DMS79 (cell line): ENCODE results near the gene IKZF1.

Source experiments
- DNase-seq: peaks from one replicate; lab custom pipeline; 2025; lab: John Stamatoyannopoulos, UW

The IKZF1 gene

DNA sequence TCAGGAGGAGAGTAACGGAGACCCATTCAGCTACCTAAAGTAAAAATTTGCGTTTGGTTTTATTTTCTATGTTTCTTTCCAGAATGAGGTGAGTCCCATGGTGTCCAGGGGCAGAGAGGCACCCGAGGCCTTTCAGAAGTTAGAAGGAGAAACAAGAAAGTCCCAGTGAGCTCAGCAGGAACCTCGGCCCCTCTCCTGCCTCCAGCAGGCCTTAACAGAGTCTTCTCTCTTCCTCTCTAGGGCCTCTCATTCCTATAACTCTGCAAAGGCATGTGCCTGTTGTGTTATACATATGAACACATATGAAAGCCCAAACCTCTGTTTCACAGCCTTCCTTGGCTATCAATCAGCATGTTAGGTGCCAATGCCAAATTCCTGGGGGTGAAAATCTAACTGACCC is 20.8 kb upstream of the IKZF1 start:
- no peak for DNase-seq

DNA sequence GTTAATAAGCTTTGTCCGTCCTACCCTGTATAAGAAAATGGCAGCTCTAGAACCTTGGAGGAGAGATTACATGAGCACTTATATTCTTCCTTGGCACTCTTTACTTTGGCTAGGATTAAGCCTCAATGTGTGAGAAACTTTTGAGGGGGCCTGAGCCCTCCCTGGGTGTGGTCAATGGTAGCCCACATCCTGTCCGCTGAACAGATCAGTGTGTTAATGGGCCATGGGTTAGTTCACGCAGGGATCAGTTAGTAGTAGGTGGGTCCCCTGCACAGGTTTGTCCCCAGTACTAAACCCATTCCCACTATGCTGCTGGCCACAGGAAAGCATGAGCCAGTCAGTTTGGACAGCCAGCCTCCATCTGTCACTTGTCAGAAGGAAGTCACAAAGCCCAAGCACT is 20.2 kb upstream of the IKZF1 start:
- no peak for DNase-seq

DNA sequence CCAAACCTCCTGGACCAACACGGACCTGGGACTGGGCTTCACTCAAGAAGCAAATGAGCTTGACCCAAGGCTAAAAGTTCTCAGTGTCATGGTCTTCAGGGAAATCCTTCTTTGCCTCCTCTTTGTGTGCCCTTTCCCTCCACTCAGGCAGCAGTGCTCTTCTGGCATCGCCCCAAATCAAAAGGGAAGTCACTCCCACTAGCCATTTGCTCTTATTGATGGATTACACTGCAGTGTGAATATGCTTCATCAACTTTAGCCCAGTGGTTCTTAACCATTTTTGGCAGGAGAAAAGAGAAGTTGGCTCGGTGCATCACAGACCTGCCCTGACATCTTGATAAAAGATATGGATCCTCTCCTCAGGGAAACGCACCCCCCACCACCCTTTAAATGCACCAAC is 19.2 kb upstream of the IKZF1 start:
- DNase-seq = no peak

DNA sequence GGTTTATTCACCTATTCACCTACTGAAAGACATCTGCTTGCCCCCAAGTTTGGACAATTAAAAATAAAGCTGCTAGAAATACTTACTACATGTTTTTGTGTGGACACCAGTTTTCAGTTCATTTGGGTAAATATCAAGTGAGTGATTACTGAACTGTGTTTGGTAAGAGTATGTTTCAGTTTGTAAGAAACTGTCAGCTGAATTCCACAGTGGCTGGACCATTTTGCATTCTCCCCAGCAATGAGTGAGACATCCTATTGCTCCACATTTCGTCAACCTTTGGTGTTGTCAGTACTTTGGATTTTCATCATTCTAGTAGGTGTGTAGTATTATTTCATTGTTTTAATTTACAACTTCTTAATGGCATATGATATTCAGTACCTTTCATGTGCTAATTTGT is 17.4 kb upstream of the IKZF1 start:
- DNase-seq = no peak

DNA sequence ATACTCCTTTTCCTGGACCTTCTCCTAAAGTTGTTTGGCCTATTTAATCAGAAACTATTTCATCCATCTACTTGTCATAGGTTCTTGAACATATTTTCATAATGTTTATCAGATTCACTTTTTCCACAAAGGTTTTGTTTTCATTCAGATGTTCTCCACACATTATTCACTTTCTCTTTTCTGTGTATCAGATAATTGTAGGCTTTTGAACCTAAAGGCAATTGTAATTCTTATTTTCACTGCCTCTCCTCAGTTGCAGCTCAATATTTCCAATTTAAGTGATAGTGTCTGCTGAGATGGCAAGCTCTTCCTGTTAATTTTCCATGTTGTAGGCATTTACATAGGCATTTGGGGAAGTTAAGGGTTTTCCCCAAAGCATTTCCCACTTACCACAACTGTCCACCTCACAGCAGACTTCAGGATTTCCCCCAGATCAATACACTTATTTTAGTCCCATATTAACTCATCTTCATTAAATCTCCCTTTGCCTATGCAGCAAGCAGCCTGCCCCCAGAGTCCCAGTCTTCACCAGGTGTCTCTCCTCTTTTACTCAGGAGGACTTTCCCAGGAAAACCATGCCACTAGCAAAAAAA is 12.3 kb upstream of the IKZF1 start:
- DNase-seq = no peak

DNA sequence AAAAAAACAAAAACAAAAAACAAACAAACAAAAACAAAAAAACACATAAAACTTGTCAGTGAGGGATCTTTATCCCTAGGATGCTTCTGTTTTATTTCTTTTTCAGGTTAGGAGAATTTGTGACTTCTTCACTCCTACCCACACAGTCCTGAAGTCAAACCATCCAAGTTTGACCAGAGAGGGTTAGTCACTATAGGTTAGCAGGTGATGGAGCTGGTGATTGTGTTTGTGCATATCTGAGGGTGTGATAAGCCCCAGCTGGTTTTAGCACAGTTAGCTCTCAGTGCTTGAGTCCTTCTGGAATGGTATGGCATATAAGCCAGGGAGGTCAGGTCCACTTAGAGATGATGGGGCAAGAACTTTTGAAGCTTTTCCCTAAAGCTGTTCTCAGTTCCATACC is 11.8 kb upstream of the IKZF1 start:
- DNase-seq = no peak

DNA sequence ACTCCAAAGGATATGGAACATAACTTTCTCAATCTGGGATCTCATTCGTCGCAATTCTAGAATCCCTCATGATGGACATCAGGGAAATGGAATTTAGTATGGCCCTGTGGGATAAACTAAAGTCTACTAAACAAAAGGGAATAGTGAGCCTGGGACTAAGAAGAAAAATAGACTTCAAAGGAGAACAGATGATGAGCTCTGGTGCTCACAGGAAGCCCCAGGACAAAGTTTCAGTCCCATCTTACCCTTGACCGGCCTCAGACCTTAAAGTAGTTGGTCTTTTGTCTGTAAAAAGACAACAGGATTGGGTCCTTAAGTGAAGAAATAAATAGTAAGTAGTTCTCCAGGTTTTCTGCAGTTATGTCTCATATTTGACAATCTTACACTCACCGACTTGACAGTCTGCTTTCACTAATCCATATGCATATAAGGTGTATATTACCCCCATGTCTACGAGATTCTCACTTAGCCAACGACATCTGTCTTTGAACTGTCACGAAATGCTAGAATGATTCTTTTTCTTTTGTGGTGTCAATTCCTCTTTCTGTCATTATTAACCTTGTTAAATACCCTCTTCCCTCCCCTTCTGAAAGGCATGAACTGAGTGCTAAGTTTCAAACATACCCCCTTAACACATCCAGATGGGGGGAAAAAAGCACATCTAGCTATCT is 10.9 kb upstream of the IKZF1 start:
- no peak for DNase-seq

DNA sequence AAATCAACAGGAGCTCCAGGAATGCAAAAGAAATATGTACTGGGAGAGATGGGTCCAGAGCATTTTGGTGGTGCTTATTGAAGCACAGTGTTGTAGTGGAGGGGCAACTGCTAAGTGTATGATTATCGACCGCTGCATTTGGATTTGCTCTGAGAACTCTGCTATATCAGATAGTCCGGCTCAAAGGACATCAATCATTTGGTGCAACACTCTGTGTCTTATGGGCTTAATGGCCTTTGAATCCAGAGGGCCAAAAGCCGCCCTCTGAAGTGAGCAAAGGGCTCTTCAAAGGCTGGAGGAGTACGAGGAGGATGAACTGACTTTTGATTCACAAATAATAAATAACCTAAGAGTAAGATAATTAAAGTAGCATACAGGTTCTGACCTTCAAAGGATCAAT is 9.4 kb upstream of the IKZF1 start:
- DNase-seq = no peak

DNA sequence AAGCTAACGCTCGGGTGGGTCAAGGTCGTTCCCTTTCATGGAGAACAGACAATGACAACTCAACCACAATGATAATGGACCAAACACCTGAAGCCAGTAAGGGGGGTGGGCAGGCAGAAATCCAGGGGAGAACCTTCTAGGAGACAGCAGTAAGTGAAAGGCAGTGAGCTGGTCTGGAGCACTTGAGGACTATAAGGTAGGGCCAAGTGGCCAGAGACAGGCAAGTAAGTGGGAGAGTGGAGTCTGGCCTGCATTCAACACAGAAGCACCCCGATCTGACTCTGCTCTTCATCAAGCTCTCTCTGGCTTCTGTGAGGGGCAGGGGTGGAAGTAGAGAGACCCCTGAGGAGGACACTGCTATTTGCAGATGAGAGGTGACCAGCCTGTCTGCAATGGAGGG is 7.7 kb upstream of the IKZF1 start:
- no peak for DNase-seq

DNA sequence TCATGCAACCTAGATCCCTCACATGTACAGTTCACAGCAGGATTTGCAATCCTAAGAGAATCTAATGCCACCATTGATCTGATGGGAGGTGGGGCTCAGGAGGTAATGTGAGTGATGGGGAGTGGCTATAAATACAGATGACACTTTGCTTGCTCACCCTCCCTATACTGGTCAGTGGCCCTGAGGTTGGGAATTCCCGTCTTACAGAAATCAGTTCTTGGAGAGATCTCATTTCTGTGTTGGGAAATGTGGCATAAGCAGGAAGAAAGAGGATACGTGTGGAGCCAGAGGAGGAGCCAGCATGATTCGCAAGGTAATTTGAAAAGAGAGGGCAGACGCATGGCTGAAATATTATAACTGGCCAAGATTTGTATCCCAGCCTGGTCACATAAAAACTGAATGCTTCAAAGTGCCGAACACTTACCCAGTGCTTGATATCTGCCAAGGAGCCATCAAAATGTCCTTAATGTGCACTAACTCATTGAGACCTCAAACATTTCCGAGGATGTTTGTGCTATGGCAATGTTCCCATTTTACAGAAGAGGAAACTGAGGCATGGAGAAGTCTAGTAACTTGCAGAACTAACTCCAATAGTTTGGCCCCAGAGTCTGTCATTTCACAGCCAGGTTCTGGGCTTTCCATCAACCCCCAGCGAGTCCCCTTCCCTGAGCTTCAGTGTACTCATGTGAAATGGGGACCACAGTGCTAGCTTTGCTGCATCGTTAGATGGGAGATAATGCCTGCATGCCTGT is 5.5 kb upstream of the IKZF1 start:
- DNase-seq = no peak

DNA sequence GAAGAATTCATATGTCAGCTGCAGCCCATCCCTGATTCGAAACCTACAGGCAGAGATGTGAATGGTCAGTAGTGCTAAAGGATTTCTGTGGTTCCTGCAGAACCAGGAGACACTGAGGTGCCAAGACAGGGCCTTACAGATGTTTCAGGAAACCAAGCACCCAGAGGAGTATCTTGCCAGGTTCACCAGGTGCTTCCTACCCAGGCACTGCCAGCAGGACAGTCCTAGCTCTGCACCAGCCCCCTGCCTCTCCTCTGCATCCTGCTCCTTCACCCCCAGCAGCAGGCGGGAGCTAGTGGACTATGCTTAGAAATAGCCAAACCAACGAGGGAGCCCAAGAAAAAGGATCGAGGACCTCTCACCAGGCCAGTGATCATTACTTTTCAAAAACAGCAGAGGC is 4.2 kb upstream of the IKZF1 start:
- no peak for DNase-seq

DNA sequence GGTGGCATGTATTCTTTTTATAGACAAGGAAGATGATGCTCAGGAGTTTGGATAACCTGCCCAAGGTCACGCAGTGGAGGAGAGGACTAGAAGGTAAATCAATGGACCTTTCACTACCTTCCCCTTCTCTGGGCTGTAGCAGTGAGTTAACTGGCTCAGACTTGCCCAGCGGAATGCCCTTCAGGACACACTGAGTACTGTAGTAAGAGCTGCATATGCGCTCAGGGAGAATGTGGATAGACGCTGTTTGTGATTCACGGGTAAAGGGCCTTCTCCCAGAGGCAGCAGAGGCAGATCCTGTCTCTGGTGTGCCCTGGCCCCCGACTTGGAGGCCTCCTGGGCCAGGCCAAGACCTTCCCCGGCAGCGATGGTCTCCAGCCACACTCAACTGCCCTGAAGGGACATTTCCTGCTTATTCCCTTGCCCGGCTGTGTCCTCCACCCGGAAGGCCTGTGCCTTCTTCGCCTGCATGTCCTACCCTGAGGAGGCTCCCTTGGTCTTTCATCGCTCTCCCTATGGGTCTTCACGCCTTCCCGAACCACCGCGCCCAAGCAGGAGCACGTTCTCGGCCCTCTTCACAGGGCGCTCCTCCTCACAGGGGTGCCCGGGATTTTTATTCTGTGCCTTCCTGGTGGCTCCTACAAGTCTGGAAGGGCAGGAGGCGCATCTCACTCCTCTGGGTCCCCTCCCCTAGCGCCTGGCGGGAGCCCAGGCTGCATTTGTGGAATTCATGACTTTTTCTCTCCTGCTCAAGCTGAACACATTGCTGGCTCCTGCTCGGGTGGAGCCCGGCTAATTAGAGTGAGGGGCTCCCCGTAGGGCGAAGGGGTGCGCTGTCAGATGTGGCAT is 1.8 kb upstream of the IKZF1 start:
- no peak for DNase-seq

DNA sequence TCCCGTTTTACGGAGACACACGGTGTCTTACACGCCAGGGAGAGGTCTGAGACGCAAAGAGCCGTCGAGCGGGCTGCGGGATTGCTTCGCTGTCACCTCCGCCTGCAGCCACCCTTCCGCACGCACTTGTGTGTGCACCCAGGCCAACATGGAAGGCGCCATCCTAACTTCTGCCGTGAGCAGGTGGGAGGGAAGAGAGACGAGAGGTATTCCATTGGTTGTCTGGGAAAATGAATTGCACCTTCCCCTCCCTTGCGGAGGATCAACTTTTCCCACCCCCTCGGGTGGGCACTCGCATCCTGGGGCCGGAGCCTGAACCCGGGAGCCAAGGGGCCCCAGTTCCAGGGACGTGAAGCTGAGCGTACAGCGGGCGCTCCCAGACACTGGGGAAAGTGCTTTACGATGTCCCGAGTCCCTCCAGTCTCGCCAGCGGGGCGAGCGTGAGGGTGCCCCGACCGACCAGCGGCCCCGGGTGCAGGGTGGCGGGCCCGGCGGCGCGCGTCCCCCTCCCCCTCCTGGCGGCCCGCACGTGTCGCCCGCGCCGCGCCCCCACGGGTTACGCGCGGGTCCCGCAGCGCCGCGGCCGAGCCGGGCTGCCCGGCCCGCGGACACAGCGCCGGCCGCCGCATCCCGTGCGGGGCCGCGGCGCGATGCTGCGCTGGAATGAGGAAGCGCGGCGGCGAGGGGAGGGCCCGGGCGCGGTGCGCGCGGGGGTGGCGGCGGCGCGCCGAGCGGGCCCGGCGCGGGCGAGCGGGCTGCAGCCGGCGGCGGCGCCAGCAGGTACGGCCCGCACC is 984 bp upstream of the IKZF1 start:
- no peak for DNase-seq

DNA sequence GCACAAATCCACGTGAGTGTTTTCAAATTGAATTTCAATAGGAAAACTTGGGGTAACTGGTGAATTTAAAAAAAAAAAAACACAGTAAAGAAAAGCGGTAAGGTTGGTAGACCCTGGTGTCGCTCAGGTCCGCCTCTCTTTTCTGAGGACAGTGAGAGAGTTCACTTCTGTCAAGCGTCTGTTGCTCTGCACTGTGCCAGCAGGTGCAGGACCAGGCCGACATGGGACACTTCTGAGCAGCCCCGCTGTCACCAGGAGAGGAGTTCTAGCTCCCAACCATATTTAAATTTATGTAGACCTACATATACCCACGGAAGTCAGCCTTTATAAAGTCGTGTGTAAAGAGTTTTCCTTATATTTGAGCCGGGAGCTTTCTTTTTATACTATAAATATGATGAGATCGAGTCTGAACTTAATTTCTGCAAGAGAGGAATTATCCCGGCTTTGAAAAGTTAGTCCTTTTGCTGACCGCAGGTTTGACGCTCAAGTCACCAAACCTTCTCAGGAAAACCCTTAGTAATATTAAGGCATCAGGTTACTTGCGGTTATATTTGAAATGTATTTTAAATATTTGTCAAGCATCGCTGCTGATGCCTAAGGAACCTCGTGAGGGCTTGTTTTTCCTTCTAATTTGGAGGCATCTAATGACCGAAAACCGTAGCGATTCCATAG is 531 bp downstream of the IKZF1 start:
- no peak for DNase-seq

DNA sequence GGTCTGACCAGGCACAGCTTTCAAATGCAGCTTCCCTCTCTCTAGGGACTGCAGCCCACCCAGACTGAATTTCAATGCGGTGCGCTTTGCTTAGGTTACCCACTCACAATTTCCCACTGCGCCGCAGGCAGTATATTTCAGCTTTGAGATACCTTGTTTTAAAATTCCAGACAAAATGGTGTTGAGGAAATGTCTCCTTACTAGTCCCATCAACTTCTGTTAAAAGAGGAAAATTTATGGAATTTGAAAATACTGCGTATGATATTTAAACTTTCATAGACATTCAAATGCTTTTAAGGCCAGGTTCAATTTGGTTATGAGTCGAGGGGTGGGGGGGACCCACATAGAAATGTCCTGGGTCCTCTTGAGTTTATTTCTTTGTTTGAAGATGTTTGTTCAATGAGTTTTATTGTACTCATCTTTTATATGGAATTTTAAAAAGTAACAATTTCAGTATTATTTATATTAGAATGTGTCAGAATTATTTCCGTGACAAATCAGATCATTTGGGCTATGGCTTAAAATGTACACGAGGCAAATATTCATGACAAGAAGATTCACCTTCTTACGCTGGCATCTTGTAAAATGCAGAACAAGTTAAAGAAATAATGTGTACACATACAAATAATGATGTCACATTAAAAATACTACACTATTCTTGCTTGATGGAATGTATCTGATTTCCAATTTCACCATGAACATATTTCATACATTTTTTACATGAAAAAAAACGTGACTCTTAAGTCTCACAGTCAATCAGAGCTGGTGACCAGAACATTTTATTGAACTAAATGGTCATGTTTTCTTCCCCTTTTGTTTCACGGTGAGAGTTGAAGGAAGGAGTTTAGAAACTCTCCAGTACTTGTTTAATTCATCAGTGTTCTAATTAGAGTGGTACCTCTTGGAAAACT is 1.3 kb downstream of the IKZF1 start:
- DNase-seq = no peak

DNA sequence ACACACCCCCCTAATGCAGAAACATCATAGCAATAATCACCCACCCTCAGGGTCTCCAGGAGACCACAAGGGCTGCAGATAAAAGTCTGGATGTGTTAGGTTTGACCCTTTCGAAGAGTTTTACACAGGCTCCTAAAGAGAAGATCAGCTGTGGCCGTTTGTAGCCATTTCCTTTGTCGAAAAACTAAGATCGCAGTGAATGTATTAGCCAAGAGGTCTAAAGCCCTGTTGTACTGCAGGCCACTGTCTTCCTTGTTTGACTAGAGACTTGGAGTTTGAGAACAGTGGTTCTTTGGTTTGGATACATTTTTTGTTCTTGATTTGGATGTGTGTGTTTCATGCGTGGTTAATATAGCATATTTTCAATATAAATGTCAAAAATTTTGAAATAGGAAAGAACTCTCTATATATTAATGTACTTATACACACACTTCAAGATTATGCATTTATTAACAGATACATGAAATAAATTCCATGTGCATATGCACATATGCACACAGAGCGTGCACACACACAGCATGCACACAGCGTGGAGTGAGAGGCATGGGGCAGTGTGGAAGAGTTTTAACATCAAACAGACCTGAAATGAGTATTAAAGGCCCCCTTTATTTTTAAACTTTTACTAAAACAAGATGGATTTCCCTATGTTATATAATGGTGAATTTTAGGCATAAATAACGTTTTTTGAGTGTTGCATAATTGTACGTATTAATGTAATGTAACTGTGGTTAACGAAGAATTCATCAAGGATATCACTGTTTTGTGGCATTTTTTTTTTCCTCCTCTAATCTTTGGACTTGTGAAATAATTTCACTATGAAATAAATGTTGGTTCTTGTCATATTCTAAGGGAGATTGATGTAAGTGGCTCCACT is 2.2 kb downstream of the IKZF1 start:
- DNase-seq = no peak

DNA sequence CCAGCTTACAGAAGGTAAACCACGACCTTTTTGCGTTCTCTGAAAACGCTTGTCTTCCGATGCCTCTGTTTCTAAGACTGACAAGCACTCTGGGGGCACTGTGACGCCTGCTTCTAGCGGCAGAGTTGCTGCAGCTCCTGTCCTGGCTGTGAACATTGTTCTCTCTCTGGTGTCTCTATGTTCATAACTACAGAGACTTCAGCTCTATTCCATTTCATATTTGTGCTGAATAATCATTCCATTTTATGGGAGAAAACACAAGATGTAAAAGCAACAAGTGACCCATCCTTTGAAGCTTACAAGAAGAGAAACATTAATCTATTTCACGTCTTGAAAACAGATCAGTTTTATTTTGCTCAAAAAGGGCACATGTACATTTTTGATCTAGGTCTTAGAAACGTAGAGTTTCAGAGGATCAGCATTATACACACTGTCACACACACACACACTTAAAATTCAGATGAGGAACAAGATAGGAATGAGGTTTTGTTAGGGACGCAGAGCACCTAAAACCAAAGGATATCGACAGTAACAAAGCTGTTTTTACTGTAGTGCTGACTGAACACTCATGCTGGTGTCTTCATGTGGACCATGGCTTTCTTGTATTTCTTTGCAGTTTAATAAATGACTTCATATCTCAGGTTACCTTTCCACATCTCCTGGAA is 3.0 kb downstream of the IKZF1 start:
- no peak for DNase-seq

DNA sequence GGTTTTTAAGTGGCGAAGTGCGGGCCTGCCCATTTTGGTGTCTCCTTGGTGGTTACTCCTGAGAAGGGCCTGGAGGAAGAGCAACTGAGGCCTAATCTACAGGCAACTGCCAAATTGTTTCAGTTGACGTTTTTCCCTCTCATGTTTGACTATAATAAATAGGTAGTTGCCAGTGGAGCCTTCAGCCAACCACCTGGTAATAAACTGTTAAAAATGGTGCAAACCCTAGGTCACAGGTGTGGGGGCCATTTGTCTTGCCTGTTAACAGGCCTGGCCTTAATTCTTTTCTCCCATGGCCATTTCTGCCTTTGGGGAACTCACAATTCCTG is 3.7 kb downstream of the IKZF1 start:
- DNase-seq = no peak
